ENCODE results near the gene PKMYT1. TPM values are rescaled to one million over a fixed set of nuclear protein-coding genes. Genes with fewer than 3 reads are reported as not detected.

PKMYT1 gene
- polyA plus RNA-seq, 1 donor (not counting 4 experiments of a cell fraction or from before 2014, with no cell fraction given): 6.9 TPM

GRCh38 chr16:2983706-2984136 is 3.5 kb upstream of the PKMYT1 start:
- H3K9me1 ChIP-seq (ENCODE audit: control insufficient read depth, extremely low read depth, insufficient read depth, low read length): no peaks in the 10 kb centered on the region
- no peak overlapping the region for H3K4me3 ChIP-seq (ENCODE audit: control insufficient read depth in 2 of 3, extremely low read depth in 1 of 3, insufficient read depth in 2 of 3, low read depth in 1 of 3, low read length in 3 of 3)
- no peak overlapping the region for H2AFZ ChIP-seq (ENCODE audit: control insufficient read depth, low read length)
- peak overlapping the region; percentile 26 for H3K27ac ChIP-seq (ENCODE audit: control insufficient read depth, insufficient read depth, low read length)
- H3K4me2 ChIP-seq (ENCODE audit: control insufficient read depth, extremely low read depth, insufficient read depth, low read depth, low read length): peak overlapping the region; percentile 31
- H3K9me3 ChIP-seq (ENCODE audit: control insufficient read depth, low read depth, low read length): no peaks in the 10 kb centered on the region
- peaks cover 29% of the 10 kb centered on the region for H3K4me1 ChIP-seq (ENCODE audit: control insufficient read depth, extremely low read depth, insufficient read depth, low read length)
- FAIRE-seq: no peak
- peaks cover 13% of the 10 kb centered on the region for H3K79me2 ChIP-seq (ENCODE audit: control insufficient read depth, insufficient read depth, low read length)
- peak; percentile 72 to 81 (median 73) for TF ChIP-seq CTCF (optimal IDR thresholded peaks at IDR 0.05 in 1 of 3, IDR thresholded peaks at IDR 0.05 in 1 of 3, conservative IDR thresholded peaks at IDR 0.05 in 1 of 3; ENCODE audit: extremely low read depth in 1 of 3, insufficient read depth in 2 of 3, low read length in 3 of 3)
- no peak for TF ChIP-seq EZH2 (IDR thresholded peaks at IDR 0.05; ENCODE audit: low read length)
- no peak for DNase-seq (ENCODE audit: low read depth, low spot score)
- H4K20me1 ChIP-seq (ENCODE audit: control insufficient read depth, extremely low read depth, insufficient read depth, low read length): no peaks in the 10 kb centered on the region
- dilution Hi-C loops (cut with MboI; ENCODE audit: extremely low pct_ligation_motif_present, low sequenced_read_pairs): no loop called here
- peak overlapping the region; percentile 22 for H3K9ac ChIP-seq (ENCODE audit: control insufficient read depth, extremely low read depth, insufficient read depth, low read length)
- no peaks in the 10 kb centered on the region for H3K36me3 ChIP-seq (ENCODE audit: control insufficient read depth in 2 of 2, extremely low read depth in 1 of 2, insufficient read depth in 2 of 2, low read length in 2 of 2)
- H3K27me3 ChIP-seq (ENCODE audit: control insufficient read depth, extremely low read depth, insufficient read depth, low read length): no peaks in the 10 kb centered on the region

- H3K27me3 ChIP-seq (ENCODE audit: control insufficient read depth, extremely low read depth, insufficient read depth, low read length): no peaks in the 10 kb centered on the region
- H4K20me1 ChIP-seq (ENCODE audit: control insufficient read depth, extremely low read depth, insufficient read depth, low read length): no peaks in the 10 kb centered on the region
- H3K4me3 ChIP-seq (ENCODE audit: control insufficient read depth in 2 of 3, extremely low read depth in 1 of 3, insufficient read depth in 2 of 3, low read depth in 1 of 3, low read length in 3 of 3): no peak overlapping the region
- H3K36me3 ChIP-seq (ENCODE audit: control insufficient read depth in 2 of 2, extremely low read depth in 1 of 2, insufficient read depth in 2 of 2, low read length in 2 of 2): no peaks in the 10 kb centered on the region
- H3K4me2 ChIP-seq (ENCODE audit: control insufficient read depth, extremely low read depth, insufficient read depth, low read depth, low read length): no peak overlapping the region
- no peaks in the 10 kb centered on the region for H3K9me3 ChIP-seq (ENCODE audit: control insufficient read depth, low read depth, low read length)
- no peak overlapping the region for H3K27ac ChIP-seq (ENCODE audit: control insufficient read depth, insufficient read depth, low read length)
- dilution Hi-C loops (cut with MboI; ENCODE audit: extremely low pct_ligation_motif_present, low sequenced_read_pairs): no loop called here
- peaks cover 31% of the 10 kb centered on the region for H3K4me1 ChIP-seq (ENCODE audit: control insufficient read depth, extremely low read depth, insufficient read depth, low read length)
- no peak overlapping the region for H2AFZ ChIP-seq (ENCODE audit: control insufficient read depth, low read length)
- TF ChIP-seq CTCF (optimal IDR thresholded peaks at IDR 0.05 in 1 of 3, IDR thresholded peaks at IDR 0.05 in 1 of 3, conservative IDR thresholded peaks at IDR 0.05 in 1 of 3; ENCODE audit: extremely low read depth in 1 of 3, insufficient read depth in 2 of 3, low read length in 3 of 3): no peak
- FAIRE-seq (no peak), DNase-seq (ENCODE audit: low read depth, low spot score) (no peak)
- peaks cover 17% of the 10 kb centered on the region for H3K79me2 ChIP-seq (ENCODE audit: control insufficient read depth, insufficient read depth, low read length)
- no peak overlapping the region for H3K9ac ChIP-seq (ENCODE audit: control insufficient read depth, extremely low read depth, insufficient read depth, low read length)
- no peaks in the 10 kb centered on the region for H3K9me1 ChIP-seq (ENCODE audit: control insufficient read depth, extremely low read depth, insufficient read depth, low read length)
Measured at GRCh38 chr16:2982402-2982801, 2.2 kb upstream of the PKMYT1 start.
